Activated CD4-positive, alpha-beta T cell treated with anti-CD3 and anti-CD28 coated beads for 36 hours (primary cell): ENCODE data around the gene MCCC2. TPM values are rescaled to one million over a fixed set of nuclear protein-coding genes. Genes with fewer than 3 reads are reported as not detected.
"Not testable (repeated sequence)": the region's sequence is repeated elsewhere in the genome, so short reads cannot be mapped to it uniquely, and the experiment has no call there.

Experiments used
- ATAC-seq: fragments of 200-7000 bp; cut with Tn5 transposase; one replicate; pipeline ENCODE4 v1.10.0; 2021; ENCODE audit warnings: mild to moderate bottlenecking, moderate library complexity
- CTCF ChIA-PET: fragments of 350-600 bp; sonication (Branson Sonifier 250); formaldehyde crosslinking; loops from one replicate; lab custom pipeline; 2021; ENCODE audit warnings: antibody characterized with exemption; lab: Charles Lee
- POLR2A ChIA-PET: fragments of 350-600 bp; sonication (Branson Sonifier 250); formaldehyde crosslinking; loops from one replicate; lab custom pipeline; 2021; ENCODE audit warnings: antibody characterized with exemption, inconsistent platforms; lab: Charles Lee
- DNase-seq: peaks from one replicate; pipeline ENCODE4 v3.0.0-alpha.2; 2020
- H3K27ac Mint-ChIP-seq: one replicate; pipeline ENCODE4 v1.8.0; 2021; ENCODE audit warnings: mixed read lengths
- H3K27me3 Mint-ChIP-seq: one replicate; pipeline ENCODE4 v1.8.0; 2021; ENCODE audit warnings: mixed read lengths
- H3K36me3 Mint-ChIP-seq: one replicate; pipeline ENCODE4 v1.8.0; 2021; ENCODE audit warnings: low read depth, mixed read lengths
- H3K4me1 Mint-ChIP-seq: one replicate; pipeline ENCODE4 v1.8.0; 2021; ENCODE audit warnings: mixed read lengths
- H3K4me3 Mint-ChIP-seq: one replicate; pipeline ENCODE4 v1.8.0; 2021; ENCODE audit warnings: mild to moderate bottlenecking, moderate library complexity, mixed read lengths
- H3K9me3 Mint-ChIP-seq: one replicate; pipeline ENCODE4 v1.8.0; 2021; ENCODE audit warnings: low read depth, mixed read lengths
- intact Hi-C, 2 experiments: fragments of 100-400 bp; cut with DNase I in 1 of 2; cut with micrococcal nuclease in 1 of 2; formaldehyde crosslinking; loops; one replicate each; pipeline versions ENCODE4 v1.14.2 to v1.15.1; 2022 to 2024; cut with DNase I, micrococcal nuclease
- total RNA-seq, 2 experiments: library from RNA; stranded (reverse); gene quantifications; one replicate each; pipeline ENCODE4 v1.2.3, GENCODE V29; 2021

Gene MCCC2
- total RNA-seq, 2 experiments from 2014 or later = 52.2 to 56.4 TPM

DNA sequence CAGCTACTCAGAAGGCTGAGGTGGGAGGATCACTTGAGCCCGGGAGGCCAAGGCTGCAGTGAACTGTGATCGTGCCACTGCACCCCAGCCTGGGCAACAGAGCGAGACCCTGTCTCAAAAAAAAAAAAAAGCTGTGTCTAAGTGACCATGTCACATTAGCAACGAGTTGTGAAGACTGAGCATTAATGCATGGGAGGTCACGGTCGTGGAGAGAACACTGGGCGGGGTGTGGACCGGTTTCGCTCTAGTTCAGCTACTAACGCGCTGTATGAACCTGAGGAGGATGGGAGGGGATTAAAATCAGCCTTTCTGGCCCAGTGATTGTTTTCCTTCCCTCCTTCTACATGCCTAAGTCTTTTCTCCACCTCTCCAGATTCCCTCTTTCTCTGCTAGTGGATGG, 75.2 kb downstream of the MCCC2 start:
- CTCF ChIA-PET = interaction anchor here (0.7 kb wide), 1 partner anchor 949 kb away, joined by 3 read pairs; no protein-coding TSS in a partner anchor

DNA sequence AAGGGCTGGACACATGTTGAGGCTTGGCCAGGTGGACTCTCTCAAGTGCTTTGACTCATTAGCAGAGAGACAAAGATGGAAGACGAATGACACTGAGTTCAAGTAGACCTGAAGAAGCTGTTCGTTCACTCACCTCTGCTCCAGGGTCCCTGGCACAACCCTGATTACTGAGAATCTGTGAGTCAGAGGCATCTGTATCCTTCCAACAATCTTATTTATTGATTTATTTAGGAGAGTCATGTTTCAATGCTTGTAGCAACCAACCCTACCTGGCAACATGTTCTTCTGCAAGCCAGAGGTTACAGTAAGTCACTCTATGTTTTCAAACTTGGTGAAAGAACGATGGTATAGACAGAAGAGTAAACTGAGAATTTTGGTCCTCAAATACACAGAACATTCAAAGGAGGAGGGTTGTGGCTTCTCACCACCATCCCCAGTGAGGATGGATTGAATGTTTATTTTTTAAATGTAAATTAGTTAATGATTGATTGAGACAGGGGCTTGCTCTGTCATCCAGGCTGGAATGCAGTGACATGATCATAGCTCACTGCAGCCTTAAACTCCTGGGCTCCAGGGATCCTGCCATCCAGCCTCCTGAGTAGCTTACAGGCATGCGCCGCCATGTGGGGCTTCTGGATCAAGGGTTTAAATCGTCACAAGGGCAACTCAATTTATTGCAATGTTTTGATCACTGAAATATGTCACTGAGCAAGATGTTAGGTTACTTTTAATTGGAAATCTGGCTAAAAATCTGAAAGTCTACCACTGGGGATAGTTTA, 76.2 kb downstream of the MCCC2 start:
- no peak for DNase-seq

More for the DNA sequence above, 75.2 kb downstream of the MCCC2 start:
- Mint-ChIP-seq H3K27ac (no peak overlapping the region), H3K9me3 (no peaks in the 10 kb centered on the region), H3K36me3 (peaks cover 10% of the 10 kb centered on the region), H3K4me3 (no peak overlapping the region), H3K27me3 (peaks cover 5% of the 10 kb centered on the region), H3K4me1 (no peaks in the 10 kb centered on the region)
- no peak for ATAC-seq
- POLR2A ChIA-PET = no interaction called here
- no peak for DNase-seq
- intact Hi-C loops = no loop called here

DNA sequence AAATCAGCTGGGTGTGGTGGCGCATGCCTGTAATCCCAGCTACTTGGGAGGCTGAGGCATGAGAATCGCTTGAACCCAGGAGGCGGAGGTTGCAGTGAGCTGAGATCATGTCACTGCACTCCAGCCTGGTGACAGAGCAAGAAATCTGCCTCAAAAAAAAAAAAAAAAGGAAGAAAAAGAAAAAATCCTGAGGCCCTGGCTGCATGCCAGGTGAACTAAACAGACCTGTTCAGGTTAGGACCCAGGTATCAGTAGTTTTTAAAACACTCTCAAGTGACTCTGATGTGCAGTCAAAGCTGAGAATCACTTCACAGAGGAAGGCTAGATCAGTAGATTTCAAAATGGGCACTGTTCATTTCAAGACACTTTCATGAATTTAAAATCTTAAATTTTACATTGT, 77.5 kb downstream of the MCCC2 start:
- DNase-seq, ATAC-seq, CTCF ChIA-PET, intact Hi-C loops, H3K4me1 Mint-ChIP-seq, H3K9me3 Mint-ChIP-seq, H3K4me3 Mint-ChIP-seq, H3K27me3 Mint-ChIP-seq, H3K27ac Mint-ChIP-seq, H3K36me3 Mint-ChIP-seq: not testable (repeated sequence)
- POLR2A ChIA-PET = interaction anchor here (0.6 kb wide), 1 partner anchor 203 kb away, joined by 4 read pairs; no protein-coding TSS in a partner anchor

More for the DNA sequence above, 76.2 kb downstream of the MCCC2 start:
- intact Hi-C loops = no loop called here
- Mint-ChIP-seq H3K9me3 (no peaks in the 10 kb centered on the region), H3K4me3 (no peak overlapping the region), H3K36me3 (no peaks in the 10 kb centered on the region), H3K4me1 (no peaks in the 10 kb centered on the region), H3K27ac (no peak overlapping the region), H3K27me3 (peaks cover 5% of the 10 kb centered on the region)
- CTCF ChIA-PET = no interaction called here
- ATAC-seq = no peak
- POLR2A ChIA-PET = no interaction called here

DNA sequence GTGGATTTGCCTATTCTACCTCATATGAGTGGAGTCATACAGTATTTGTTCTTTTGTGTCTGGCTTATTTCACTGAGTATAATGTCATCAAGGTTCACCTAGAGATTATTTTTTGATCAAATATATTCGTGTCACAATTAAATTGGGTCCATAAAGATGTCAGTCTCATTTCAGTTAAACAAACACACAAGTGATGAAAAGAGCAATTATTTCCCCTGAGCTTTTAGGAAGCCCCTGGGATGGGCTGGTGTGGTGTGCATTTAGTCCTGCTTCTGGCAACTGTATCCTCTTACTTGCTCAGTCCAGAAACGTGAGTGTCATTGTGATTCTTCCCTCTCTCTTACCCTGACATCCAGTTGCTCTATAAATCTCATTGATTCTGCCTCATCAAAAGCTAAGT, 79.2 kb downstream of the MCCC2 start:
- no peak overlapping the region for H3K27ac Mint-ChIP-seq
- peaks cover 5% of the 10 kb centered on the region for H3K27me3 Mint-ChIP-seq
- intact Hi-C loops = no loop called here
- ATAC-seq (no peak), DNase-seq (no peak)
- H3K4me1 Mint-ChIP-seq = no peaks in the 10 kb centered on the region
- no peaks in the 10 kb centered on the region for H3K9me3 Mint-ChIP-seq
- H3K36me3 Mint-ChIP-seq = no peaks in the 10 kb centered on the region
- POLR2A ChIA-PET = no interaction called here
- no peak overlapping the region for H3K4me3 Mint-ChIP-seq
- CTCF ChIA-PET = interaction anchor here (0.6 kb wide), 1 partner anchor 75 kb away, joined by 3 read pairs; no protein-coding TSS in a partner anchor

DNA sequence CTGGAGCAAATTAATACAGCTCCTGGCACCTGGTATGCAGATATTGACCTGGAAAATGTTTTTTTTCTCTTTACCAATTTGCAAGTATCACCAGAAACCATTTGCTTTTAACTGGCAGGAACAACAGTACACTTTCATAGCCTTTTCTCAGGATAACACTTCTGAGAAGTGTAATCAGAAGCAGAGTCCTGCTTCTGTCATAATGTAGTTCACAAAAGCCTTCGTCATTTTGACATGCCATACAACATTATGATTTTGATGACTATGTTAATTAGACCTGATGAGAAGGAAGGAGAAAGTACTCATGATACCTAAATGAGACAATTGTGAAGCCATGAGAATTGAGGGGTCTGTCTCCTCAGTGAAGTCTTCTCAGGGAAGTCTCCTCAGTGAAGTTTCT, 90.8 kb downstream of the MCCC2 start:
- ChIA-PET POLR2A (no interaction called here), CTCF (no interaction called here)
- no peaks in the 10 kb centered on the region for H3K36me3 Mint-ChIP-seq
- H3K9me3 Mint-ChIP-seq = no peaks in the 10 kb centered on the region
- intact Hi-C loops = no loop called here
- ATAC-seq (no peak), DNase-seq (no peak)
- no peaks in the 10 kb centered on the region for H3K4me1 Mint-ChIP-seq
- H3K27me3 Mint-ChIP-seq = peaks cover 33% of the 10 kb centered on the region
- no peak overlapping the region for H3K4me3 Mint-ChIP-seq
- H3K27ac Mint-ChIP-seq = no peak overlapping the region

DNA sequence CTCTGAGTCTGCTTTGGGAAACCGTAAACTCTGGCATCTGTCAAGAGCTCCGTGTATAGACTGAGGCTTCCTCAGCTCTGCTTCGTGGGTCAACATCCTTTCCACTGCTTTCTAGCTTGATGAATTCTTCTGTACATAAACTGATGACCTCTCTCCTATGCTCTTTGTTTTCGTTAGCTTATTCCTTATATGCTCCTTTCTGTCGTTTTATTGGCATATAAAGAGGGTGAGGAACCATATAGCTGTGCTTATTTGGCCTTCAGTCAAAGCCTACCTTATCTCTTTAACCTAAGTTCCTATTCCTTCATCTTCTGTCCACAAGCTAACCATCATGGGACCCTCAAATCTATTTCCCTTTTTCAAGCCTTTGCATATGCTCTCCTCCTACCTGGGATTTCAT, 92.6 kb downstream of the MCCC2 start:
- H3K27ac Mint-ChIP-seq = no peak overlapping the region
- intact Hi-C loops = loop anchor here in 1 of 2 experiments (10.0 kb wide), 1 partner anchor 245 kb away; no protein-coding TSS in a partner anchor
- peaks cover 36% of the 10 kb centered on the region for H3K27me3 Mint-ChIP-seq
- H3K36me3 Mint-ChIP-seq = no peaks in the 10 kb centered on the region
- H3K4me3 Mint-ChIP-seq = no peak overlapping the region
- POLR2A ChIA-PET = no interaction called here
- CTCF ChIA-PET = interaction anchor here (0.6 to 1.2 kb wide), 2 partner anchors 22 to 92 kb away, joined by 3 read pairs; partner anchors contain the start of gene MCCC2
- DNase-seq (no peak), ATAC-seq (no peak)
- peaks cover 1% of the 10 kb centered on the region for H3K9me3 Mint-ChIP-seq
- H3K4me1 Mint-ChIP-seq = no peaks in the 10 kb centered on the region

DNA sequence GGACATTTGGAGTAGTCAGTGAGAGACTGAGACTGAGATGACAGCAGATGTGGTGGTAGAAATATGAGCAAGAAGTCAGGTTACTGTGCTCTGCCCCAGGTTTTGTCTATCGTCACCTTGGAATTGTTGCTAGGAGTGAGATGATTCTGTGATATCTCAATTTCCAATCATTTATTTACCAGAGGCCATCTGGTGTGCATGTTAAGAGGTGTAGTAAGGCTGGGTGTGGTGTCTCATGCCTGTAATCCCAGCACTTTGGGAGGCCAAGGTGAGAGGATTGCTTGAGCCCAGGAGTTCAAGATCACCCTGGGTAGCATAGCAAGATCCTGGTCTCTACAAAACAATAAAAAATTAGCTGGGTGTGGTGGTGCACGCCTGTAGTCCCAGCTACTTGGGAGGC, 93.4 kb downstream of the MCCC2 start:
- H3K27me3 Mint-ChIP-seq = peaks cover 38% of the 10 kb centered on the region
- ChIA-PET POLR2A (no interaction called here), CTCF (no interaction called here)
- peaks cover 8% of the 10 kb centered on the region for H3K9me3 Mint-ChIP-seq
- ATAC-seq (no peak), DNase-seq (no peak)
- H3K36me3 Mint-ChIP-seq = no peaks in the 10 kb centered on the region
- H3K27ac Mint-ChIP-seq = no peak overlapping the region
- H3K4me3 Mint-ChIP-seq = no peak overlapping the region
- H3K4me1 Mint-ChIP-seq = no peaks in the 10 kb centered on the region
- intact Hi-C loops = loop anchor here in 1 of 2 experiments (10.0 kb wide), 1 partner anchor 244 kb away; no protein-coding TSS in a partner anchor

DNA sequence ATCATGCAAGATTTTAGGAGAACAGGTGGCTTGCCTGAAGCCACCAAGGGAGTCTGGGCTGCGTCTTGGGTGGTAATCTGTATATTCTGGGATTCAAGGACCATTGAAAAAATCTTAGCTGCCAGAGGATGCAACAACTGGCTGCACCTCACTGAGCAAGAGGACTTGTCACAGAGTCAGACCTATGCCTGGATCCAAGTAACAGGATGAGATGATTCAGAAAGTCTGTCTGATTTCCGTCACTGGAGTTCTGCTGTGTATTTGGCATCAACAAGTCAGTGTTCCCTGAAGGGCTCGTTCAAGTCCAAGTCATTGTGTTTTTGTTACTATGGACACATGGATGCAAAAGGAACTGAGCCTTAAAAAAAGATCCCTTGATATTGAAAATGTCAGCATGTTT, 94.2 kb downstream of the MCCC2 start:
- intact Hi-C loops = loop anchor here in 1 of 2 experiments (10.0 kb wide), 1 partner anchor 244 kb away; no protein-coding TSS in a partner anchor
- ATAC-seq (no peak), DNase-seq (no peak)
- ChIA-PET CTCF (no interaction called here), POLR2A (no interaction called here)
- peaks cover 8% of the 10 kb centered on the region for H3K9me3 Mint-ChIP-seq
- H3K36me3 Mint-ChIP-seq = no peaks in the 10 kb centered on the region
- no peaks in the 10 kb centered on the region for H3K4me1 Mint-ChIP-seq
- peaks cover 37% of the 10 kb centered on the region for H3K27me3 Mint-ChIP-seq
- no peak overlapping the region for H3K4me3 Mint-ChIP-seq
- no peak overlapping the region for H3K27ac Mint-ChIP-seq

DNA sequence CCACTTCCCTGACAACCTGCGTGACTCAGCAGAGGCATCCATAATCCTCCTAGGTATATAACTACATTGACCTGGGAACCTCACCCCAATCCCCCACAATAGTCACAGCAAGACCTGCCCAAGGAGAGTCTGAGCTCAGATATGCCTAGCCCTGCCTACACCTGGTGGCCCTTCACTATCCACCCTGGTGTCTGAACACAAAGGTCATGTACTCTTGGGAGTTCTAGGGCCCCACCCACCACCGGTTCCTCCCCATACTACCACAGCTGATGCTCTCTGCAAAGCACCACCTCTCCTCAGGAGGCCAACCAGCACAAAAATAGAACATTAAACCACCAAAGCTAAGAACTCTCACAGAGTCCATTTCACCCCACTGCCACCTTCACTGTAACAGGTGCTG, 97.2 kb downstream of the MCCC2 start:
- no peak for ATAC-seq
- intact Hi-C loops = loop anchor here in 1 of 2 experiments (10.0 kb wide), 1 partner anchor 240 kb away; no protein-coding TSS in a partner anchor
- Mint-ChIP-seq H3K36me3 (no peaks in the 10 kb centered on the region), H3K4me1 (no peaks in the 10 kb centered on the region), H3K9me3 (peaks cover 8% of the 10 kb centered on the region), H3K4me3 (no peak overlapping the region), H3K27ac (no peak overlapping the region), H3K27me3 (peaks cover 41% of the 10 kb centered on the region)
- CTCF ChIA-PET = no interaction called here
- DNase-seq = no peak
- POLR2A ChIA-PET = no interaction called here

DNA sequence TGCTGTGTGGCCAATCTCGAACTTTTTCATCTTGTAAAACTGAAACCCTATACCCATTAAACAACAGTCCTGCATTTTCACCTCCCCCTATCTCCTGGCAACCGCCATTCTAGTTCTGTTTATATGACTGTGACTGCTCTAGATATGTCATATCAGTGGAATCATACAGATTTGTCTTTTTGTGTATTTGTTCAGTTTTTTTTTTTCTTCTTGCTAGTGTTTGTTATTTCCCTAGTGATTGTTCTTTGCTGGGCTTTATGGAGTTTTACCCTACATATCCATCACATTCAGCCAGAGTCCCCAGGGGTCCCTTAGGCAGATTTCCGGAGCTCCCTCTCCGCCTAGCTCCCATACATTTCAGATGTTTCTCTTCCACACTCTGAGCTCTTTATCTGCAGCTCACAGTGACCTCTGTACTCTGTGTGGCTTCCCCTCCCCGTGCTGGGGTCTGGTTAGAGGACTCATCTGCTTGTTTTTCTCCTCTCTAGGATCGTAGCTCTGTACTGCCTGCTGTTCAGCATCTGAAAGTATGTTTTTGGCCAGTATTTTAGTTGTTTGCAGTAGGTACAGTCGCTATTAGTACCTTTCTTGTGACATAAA, 106.8 kb downstream of the MCCC2 start:
- ChIA-PET POLR2A (no interaction called here), CTCF (no interaction called here)
- peaks cover 5% of the 10 kb centered on the region for H3K4me1 Mint-ChIP-seq
- H3K36me3 Mint-ChIP-seq = no peaks in the 10 kb centered on the region
- peaks cover 1% of the 10 kb centered on the region for H3K9me3 Mint-ChIP-seq
- no peak overlapping the region for H3K4me3 Mint-ChIP-seq
- no peak overlapping the region for H3K27ac Mint-ChIP-seq
- H3K27me3 Mint-ChIP-seq = peaks cover 12% of the 10 kb centered on the region
- intact Hi-C loops = no loop called here
- ATAC-seq (no peak), DNase-seq (no peak)

DNA sequence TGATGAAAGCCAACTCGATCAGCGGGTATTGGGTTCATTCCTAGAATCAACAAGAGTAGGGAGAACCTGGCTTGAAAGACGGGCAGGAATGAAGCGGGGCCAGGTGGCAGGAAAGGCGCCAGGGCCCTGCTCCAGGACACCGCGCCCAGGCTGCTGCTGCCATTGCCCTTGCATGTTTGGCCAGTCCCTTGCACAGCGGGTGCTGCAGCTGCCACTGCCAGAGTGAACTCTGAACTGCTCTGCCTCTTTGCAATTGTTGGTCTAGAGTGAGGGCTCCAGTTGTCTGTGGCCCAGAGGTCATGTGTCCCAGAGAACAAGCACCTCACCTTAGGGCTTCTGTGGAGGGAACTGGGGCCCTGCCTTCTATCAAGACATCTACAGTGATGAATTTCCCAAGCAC, 107.9 kb downstream of the MCCC2 start:
- ChIA-PET CTCF (interaction anchor here (0.7 kb wide), 1 partner anchor 276 kb away, joined by 3 read pairs; no protein-coding TSS in a partner anchor), POLR2A (no interaction called here)
- DNase-seq = no peak
- Mint-ChIP-seq H3K4me1 (peaks cover 5% of the 10 kb centered on the region), H3K4me3 (no peak overlapping the region), H3K36me3 (no peaks in the 10 kb centered on the region), H3K9me3 (peaks cover 1% of the 10 kb centered on the region), H3K27ac (no peak overlapping the region), H3K27me3 (peaks cover 6% of the 10 kb centered on the region)
- no peak for ATAC-seq
- intact Hi-C loops = no loop called here
